Measurements from ENCODE around the gene RASA2.
"Not testable (repeated sequence)": the region's sequence is repeated elsewhere in the genome, so short reads cannot be mapped to it uniquely, and the experiment has no call there.

Gene RASA2

DNA sequence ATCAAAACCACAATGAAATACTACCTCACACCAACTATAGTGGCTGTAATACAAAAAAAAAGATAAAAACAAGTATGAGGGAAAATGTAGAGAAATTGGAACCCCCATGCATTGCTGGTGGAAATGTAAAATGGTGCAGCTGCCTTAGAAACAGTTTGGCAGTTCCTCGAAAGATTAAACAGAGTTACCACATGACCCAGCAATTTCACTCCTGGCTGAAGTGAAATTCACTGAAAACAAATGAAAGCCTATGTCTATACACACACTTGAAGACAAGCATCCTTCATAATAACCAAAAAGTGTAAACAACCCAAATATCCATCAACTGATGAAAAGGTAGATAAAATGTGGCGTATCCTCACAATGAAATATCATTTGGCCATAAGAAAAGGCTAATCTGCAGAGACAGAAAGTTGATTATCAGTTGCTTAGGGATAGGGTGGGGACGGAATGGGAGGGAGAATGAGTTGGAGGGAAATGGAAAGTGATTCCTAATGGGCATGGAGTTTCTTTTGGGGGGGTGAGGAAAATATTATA lies 20.1 kb upstream of the RASA2 start:
- DNase-seq (ENCODE audit: low spot score), result no peak
- TF ChIP-seq, protein P1, sequence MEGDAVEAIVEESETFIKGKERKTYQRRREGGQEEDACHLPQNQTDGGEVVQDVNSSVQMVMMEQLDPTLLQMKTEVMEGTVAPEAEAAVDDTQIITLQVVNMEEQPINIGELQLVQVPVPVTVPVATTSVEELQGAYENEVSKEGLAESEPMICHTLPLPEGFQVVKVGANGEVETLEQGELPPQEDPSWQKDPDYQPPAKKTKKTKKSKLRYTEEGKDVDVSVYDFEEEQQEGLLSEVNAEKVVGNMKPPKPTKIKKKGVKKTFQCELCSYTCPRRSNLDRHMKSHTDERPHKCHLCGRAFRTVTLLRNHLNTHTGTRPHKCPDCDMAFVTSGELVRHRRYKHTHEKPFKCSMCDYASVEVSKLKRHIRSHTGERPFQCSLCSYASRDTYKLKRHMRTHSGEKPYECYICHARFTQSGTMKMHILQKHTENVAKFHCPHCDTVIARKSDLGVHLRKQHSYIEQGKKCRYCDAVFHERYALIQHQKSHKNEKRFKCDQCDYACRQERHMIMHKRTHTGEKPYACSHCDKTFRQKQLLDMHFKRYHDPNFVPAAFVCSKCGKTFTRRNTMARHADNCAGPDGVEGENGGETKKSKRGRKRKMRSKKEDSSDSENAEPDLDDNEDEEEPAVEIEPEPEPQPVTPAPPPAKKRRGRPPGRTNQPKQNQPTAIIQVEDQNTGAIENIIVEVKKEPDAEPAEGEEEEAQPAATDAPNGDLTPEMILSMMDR (IDR thresholded peaks at IDR 0.05), result no peak

DNA sequence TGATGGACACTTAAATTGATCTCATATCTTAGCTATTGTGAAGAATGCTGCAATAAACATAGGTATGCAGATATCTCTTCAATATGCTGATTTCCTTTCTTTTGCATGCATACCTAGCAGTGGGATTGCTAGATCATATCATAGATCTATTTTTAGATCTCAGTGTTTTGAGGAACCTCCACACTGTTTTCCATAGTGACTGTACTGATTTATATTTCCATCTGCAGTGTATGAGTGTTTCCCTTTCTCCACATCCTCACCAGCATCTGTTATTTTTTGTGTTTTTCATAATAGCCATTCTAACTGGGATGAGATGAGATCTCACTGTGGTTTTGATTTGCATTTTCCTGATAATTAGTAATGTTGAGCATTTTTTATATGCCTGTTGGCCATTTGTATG lies 17.1 kb upstream of the RASA2 start:
- Histone ChIP-seq H3K27ac (no peak overlapping the region), H3K4me3 (no peak overlapping the region)
- DNase-seq (ENCODE audit: low spot score), result no peak
- TF ChIP-seq, protein P1 (IDR thresholded peaks at IDR 0.05), result no peak

More for the DNA sequence above, 20.1 kb upstream of the RASA2 start:
- no peak overlapping the region for H3K4me3 ChIP-seq
- H3K27ac ChIP-seq, result no peak overlapping the region

DNA sequence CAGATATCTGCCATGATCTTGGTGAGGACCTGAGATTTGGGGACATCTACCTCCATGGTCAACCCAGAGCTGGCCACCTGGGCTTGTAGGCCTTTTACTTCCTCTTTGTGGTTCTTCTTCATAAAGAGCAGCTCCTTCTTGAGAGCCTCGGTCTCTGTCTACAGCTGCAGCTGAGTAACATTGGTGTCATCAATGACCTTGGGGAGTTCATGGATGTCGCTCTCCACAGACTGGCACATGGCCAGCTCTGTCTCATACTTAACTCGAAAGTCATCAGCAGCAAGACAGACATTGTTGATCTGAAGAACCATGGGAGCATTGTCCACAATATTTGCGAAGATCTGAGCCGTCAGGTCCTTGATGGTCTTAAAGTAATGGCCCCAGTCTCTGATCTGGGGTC lies 15.7 kb upstream of the RASA2 start:
- TF ChIP-seq, protein P1 (IDR thresholded peaks at IDR 0.05), result no peak
- H3K27ac ChIP-seq, result no peak overlapping the region
- no peak for DNase-seq (ENCODE audit: low spot score)
- H3K4me3 ChIP-seq, result no peak overlapping the region

DNA sequence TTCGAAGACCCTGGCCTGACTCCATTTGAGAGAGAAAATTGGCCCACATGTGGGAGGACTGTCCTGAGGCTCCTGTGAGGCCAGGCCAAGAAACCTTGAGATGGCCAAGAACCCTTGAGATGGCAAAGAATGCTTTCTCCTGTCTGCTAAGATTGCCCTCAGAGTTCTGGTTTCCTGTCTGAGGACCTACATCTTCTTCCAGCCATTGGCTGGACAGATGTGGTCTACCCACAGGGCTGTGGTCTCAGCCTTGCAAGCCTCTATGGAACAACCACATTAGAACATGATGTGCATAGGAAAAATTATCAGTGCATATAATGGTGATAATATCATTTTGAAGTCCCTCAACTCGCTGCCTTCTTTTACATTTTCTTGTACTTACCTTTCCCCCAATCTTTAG lies 10.8 kb upstream of the RASA2 start:
- no peak for DNase-seq (ENCODE audit: low spot score)
- Histone ChIP-seq H3K27ac (no peak overlapping the region), H3K4me3 (no peak overlapping the region)

DNA sequence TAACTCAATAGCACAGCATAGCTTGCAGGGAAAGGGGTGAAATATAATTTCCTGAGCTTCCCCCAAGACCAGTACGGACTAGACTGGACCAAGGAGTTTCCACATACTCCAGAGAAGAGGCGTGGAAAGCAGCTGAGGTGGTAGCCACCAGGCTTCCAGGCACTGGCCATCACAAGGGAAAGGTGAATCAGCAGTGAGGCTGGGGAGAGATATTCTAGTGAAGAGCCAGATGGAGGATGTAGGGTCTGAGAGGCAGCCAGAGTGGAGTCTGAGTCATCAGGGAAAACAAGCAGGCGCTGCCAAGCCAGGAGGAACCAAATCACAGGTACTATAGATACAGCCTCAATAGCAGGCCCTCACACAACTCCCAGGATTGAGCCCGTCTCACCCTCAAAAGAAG lies 9.6 kb upstream of the RASA2 start:
- TF ChIP-seq, protein P1 (IDR thresholded peaks at IDR 0.05), result no peak
- no peak for DNase-seq (ENCODE audit: low spot score)
- no peak overlapping the region for H3K4me3 ChIP-seq
- no peak overlapping the region for H3K27ac ChIP-seq

More for the DNA sequence above, 10.8 kb upstream of the RASA2 start:
- TF ChIP-seq, protein P1 (IDR thresholded peaks at IDR 0.05), result no peak

DNA sequence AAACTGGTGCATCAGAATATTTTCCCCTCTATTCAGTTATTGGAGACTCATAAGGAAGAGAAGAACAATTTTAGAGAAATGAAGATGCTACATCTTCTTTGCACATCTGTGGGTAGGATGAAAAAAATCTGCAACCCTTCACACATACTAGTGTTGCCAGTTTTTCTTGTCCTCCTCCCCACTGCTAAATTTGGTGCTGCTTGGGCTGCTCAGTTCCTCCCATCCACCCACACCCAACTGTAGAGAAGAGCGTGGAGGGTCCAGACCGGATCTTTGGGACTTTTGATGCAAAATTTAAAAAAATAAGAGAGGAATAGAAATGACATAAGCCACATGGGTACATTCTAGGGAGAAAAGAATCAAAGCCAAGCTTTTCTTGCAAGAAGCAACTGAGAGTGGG lies 8.7 kb upstream of the RASA2 start:
- DNase-seq (ENCODE audit: low spot score), result no peak
- no peak overlapping the region for H3K27ac ChIP-seq
- no peak overlapping the region for H3K4me3 ChIP-seq
- TF ChIP-seq, protein P1 (IDR thresholded peaks at IDR 0.05), result no peak

DNA sequence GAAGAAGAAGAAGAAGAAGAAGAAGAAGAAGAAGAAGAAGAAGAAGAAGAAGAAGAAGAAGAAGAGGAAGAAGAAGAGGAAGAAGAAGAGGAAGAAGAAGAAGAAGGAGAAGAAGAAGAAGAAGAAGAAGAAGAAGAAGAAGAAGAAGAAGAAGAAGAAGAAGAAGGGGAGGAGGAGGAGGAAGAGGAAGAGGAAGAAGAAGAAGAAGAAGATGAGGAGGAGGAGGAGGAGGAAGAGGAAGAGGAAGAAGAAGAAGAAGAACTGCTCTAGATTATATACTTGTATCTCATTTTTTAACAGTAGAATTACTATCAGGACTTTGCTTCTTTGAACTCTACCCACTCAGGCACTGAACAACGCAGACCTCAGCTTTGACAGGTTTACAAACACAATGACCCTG lies 8.0 kb upstream of the RASA2 start:
- H3K27ac ChIP-seq; DNase-seq (ENCODE audit: low spot score); H3K4me3 ChIP-seq: not testable (repeated sequence)

All from coronary artery (tissue), 2 donors.